ENCODE data around the gene SECISBP2. TPM values are rescaled to one million over a fixed set of nuclear protein-coding genes. Genes with fewer than 3 reads are reported as not detected.

SECISBP2 gene
- total RNA-seq, 2 donors from 2014 or later = 42.8 to 52.0 TPM

- ATAC-seq (no peak), DNase-seq (ENCODE audit: low spot score in 2 of 2) (no peak)
- Mint-ChIP-seq H3K9me3 (no peaks in the 10 kb centered on the region), H3K36me3 (peaks cover 29 to 44% of the 10 kb centered on the region in 2 donors), H3K27ac (no peak overlapping the region)
Measured at GRCh38 chr9:89395931-89396710, 77.8 kb downstream of the SECISBP2 start.

DNA sequence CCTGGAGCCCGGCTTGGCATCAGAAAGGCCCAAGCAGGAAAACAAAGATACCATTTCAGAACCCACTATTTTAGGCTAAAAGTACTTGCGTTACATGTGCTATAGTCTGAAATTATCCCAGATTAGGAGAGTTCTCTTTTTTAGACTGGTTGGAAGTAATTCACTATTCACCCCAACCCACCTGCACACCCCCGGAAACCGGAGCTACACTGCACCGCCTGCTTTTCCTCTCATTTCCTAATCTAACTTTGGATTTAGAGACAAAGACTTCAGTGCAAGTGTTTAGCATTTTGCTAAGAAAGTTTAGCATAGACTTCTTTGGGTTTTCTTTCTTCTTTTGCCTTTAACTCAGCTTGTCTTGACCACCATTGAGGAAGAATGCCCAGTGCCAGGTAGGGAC, 79.2 kb downstream of the SECISBP2 start:
- Mint-ChIP-seq H3K27ac (peak overlapping the region; percentile 52 to 68), H3K36me3 (peaks cover 26 to 54% of the 10 kb centered on the region in 2 donors), H3K9me3 (no peaks in the 10 kb centered on the region)
- ATAC-seq = no peak
- no peak for DNase-seq (ENCODE audit: low spot score in 2 of 2)

- DNase-seq (ENCODE audit: low spot score in 2 of 2) = no peak
- ATAC-seq = no peak
- Mint-ChIP-seq H3K27ac (peak overlapping the region; percentile 68 to 72), H3K36me3 (peaks cover 20 to 42% of the 10 kb centered on the region in 2 donors), H3K9me3 (no peaks in the 10 kb centered on the region)
Measured at GRCh38 chr9:89398621-89399020, 80.3 kb downstream of the SECISBP2 start.

GRCh38 chr9:89400403-89401116, 82.3 kb downstream of the SECISBP2 start:
- ATAC-seq (no peak), DNase-seq (ENCODE audit: low spot score in 2 of 2) (no peak)
- peaks cover 11 to 33% of the 10 kb centered on the region in 2 donors for H3K36me3 Mint-ChIP-seq
- H3K9me3 Mint-ChIP-seq = no peaks in the 10 kb centered on the region
- H3K27ac Mint-ChIP-seq = peak overlapping the region; percentile 68 to 92

DNA sequence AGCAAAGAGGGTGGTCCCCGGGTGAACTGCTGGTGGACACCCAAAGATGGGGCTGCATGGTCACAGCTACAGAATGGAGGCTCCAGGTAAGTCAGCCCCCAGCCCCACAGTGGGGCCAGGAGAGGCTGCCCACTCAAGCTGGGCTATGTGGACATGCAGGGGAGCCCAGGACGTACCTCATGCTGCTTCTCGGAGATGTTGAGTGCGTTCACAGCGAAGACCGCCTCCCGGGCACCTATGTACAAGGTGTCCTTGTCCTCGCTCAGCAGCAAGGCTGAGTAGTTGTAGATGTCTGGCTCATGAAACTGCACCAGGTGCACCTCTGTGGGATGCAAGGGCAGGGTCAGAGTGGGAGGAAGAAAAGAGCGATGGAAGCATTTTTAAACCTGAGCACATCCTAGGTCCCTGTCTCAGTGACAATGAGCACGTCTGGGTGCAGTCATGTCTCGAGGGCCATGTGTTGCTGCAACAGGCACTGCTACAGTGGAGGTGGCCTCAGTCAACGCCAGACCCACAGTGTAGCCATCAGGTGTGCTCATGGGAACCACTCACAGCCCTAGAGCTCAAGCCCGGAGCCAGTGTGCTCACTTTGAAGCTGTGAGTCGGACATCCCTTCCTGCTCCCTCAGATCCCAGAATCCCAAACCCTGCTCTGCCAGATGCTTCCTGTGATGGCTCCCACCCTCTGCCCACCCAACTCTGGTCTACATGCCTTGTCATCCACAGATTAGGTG, 84.6 kb downstream of the SECISBP2 start:
- Mint-ChIP-seq H3K36me3 (peaks cover 16 to 49% of the 10 kb centered on the region in 2 donors), H3K27ac (peak overlapping the region in 1 of 2 donors; percentile 55), H3K9me3 (peaks cover 0 to 5% of the 10 kb centered on the region in 2 donors)
- ATAC-seq (peak in 1 of 2 donors; percentile 21), DNase-seq (ENCODE audit: low spot score in 2 of 2) (no peak)

- H3K36me3 Mint-ChIP-seq = peaks cover 16 to 58% of the 10 kb centered on the region in 2 donors
- DNase-seq (ENCODE audit: low spot score in 2 of 2) (no peak), ATAC-seq (no peak)
- peaks cover 0 to 5% of the 10 kb centered on the region in 2 donors for H3K9me3 Mint-ChIP-seq
- peak overlapping the region; percentile 55 to 97 for H3K27ac Mint-ChIP-seq
Measured at GRCh38 chr9:89404074-89404473, 85.8 kb downstream of the SECISBP2 start.

DNA sequence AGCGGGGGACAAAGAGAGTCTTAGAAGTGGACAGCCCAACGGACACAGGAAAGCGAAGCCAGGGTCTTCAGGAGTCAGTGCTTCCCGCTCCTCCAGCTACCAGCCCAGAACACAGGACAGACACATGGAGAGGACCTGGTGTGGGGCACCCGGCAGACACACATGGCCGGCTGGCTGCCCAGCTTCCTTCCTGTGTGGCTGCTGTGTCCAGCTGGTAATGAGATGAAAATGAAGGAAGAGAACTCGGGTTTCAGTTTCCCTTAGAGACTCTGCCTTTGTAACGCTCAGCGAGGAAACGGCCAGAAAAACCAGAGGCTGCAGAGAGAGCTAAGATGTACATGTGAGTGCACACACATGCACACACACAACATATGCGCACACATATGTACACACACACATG, 87.5 kb downstream of the SECISBP2 start:
- ATAC-seq = no peak
- no peak for DNase-seq (ENCODE audit: low spot score in 2 of 2)
- H3K36me3 Mint-ChIP-seq = peaks cover 11 to 66% of the 10 kb centered on the region in 2 donors
- peak overlapping the region; percentile 36 to 97 for H3K27ac Mint-ChIP-seq
- peaks cover 0 to 6% of the 10 kb centered on the region in 2 donors for H3K9me3 Mint-ChIP-seq

DNA sequence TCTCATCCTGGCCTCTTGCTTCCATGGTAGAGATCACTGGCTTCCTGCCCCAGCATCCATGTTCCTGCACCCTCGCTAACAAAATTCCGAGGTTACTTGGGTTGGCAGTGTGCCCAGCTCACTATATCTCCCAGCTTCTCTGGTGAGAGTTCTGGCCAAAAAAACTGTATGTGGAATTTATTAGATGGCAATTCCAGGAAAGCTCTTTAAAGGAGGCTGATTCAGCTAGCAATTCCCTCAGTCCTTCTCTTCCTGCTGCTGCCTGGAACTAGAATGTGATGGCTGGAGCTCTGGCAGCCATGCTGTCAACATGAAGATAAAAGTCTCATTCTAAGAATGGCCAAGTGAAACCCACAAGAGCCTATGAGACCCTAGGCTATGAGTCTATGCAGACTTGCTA, 88.8 kb downstream of the SECISBP2 start:
- Mint-ChIP-seq H3K9me3 (peaks cover 0 to 12% of the 10 kb centered on the region in 2 donors), H3K27ac (peak overlapping the region; percentile 77 to 97), H3K36me3 (peaks cover 13 to 66% of the 10 kb centered on the region in 2 donors)
- ATAC-seq (no peak), DNase-seq (ENCODE audit: low spot score in 2 of 2) (no peak)

DNA sequence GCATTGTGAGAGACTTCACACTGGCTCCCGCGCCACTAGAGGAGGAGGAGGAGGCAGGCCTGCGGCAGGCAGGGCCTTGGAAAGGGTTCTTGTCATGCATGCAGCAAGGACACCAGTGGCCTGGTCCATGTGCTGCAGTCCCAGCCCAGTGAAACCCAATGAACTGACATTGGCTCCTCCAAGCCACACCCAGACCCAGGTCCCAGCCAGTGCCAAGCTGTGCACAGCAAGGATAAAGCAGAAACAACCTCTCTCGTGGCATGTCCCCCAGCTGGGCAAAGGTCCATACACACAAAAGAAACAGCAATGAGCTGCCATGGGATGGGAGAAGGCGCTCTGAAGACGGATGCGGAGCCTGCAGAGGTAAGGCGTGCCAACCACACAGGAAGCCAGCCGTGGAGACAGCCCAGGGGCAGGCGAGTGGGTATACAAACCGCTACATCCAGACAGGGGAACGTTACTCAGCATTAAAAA, 90.4 kb downstream of the SECISBP2 start:
- H3K36me3 Mint-ChIP-seq = peaks cover 11 to 77% of the 10 kb centered on the region in 2 donors
- ATAC-seq (peak in 1 of 2 donors; percentile 38), DNase-seq (ENCODE audit: low spot score in 2 of 2) (no peak)
- peak overlapping the region; percentile 91 to 98 for H3K27ac Mint-ChIP-seq
- H3K9me3 Mint-ChIP-seq = peaks cover 0 to 12% of the 10 kb centered on the region in 2 donors

Other genes with a start within 250 kb of the SECISBP2 start
- gene SHC3, start 139.7 kb upstream of the SECISBP2 start, total RNA-seq = under 1 TPM in 1 of 2 donors, not detected in 1; 0.02 TPM
- 100 to 1,000 TPM; 202 to 384 TPM for gene CKS2, start 7.3 kb upstream of the SECISBP2 start, total RNA-seq
- 100 to 1,000 TPM; 211 to 278 TPM for gene SEMA4D, start 179.6 kb downstream of the SECISBP2 start, total RNA-seq